K562 (cell line): ENCODE results near the gene GOLIM4. TPM values are rescaled to one million over a fixed set of nuclear protein-coding genes. Genes with fewer than 3 reads are reported as not detected.

Experiments
- ASH1L ChIP-seq: fragments of 450-650 bp; IDR thresholded peaks from 2 replicates; pipeline ENCODE4 v1.6.1; 2018; ENCODE audit warnings: borderline replicate concordance, mild to moderate bottlenecking, low read depth; ENCODE audit not compliant: partially characterized antibody
- ILF3 ChIP-seq: fragments of 450-650 bp; IDR thresholded peaks from 2 replicates; pipeline ENCODE4 v1.6.1; 2018; ENCODE audit warnings: antibody characterized with exemption, mild to moderate bottlenecking, moderate library complexity, borderline replicate concordance
- ILK ChIP-seq: fragments of 450-650 bp; IDR thresholded peaks from 2 replicates; pipeline ENCODE4 v1.6.1; 2016; ENCODE audit warnings: missing genetic modification characterization, low read depth, mild to moderate bottlenecking, missing compliant biosample characterization, moderate library complexity, borderline replicate concordance
- PTTG1 ChIP-seq: fragments of 450-650 bp; IDR thresholded peaks from 2 replicates; pipeline ENCODE4 v1.6.1; 2016; ENCODE audit warnings: low read depth, mild to moderate bottlenecking, missing genetic modification characterization, missing compliant biosample characterization
- TBP ChIP-seq: optimal IDR thresholded peaks from 2 replicates; pipeline ENCODE3; 2011; ENCODE audit warnings: low read depth, low read length, improper control_type of control experiment
- ZNF217 ChIP-seq: sonication (generic); formaldehyde crosslinking; IDR thresholded peaks from 2 replicates; pipeline ENCODE4 v1.8.0; 2022; ENCODE audit warnings: mild to moderate bottlenecking, missing genetic modification reagents
- ZNF316 ChIP-seq: fragments of 450-650 bp; IDR thresholded peaks from 2 replicates; pipeline ENCODE4 v1.6.1; 2016
- ZNF518B ChIP-seq: fragments of 250-450 bp; sonication (Bioruptor Pico); IDR thresholded peaks from 2 replicates; pipeline ENCODE4 v1.5.0; 2021; ENCODE audit warnings: mild to moderate bottlenecking, moderate library complexity
- ZNF584 ChIP-seq: fragments of 200-800 bp; sonication (Bioruptor generic); IDR thresholded peaks from 2 replicates; pipeline ENCODE4 v1.6.1; 2016; ENCODE audit warnings: low read depth, mild to moderate bottlenecking, missing genetic modification characterization, missing compliant biosample characterization
- polyA plus RNA-seq, 8 experiments: library from polyadenylated mRNA; depleted of rRNA in 4 of 8; stranded (reverse) in 5 of 8; unstranded in 3 of 8; fragments of >200 nt; fragmentation: Nextera tagmentation in 2 of 8; fragmentation: Illumina TruSeq in 1 of 8; extraction: Ambion mirVana in 2 of 8; extraction: Trizol in 1 of 8; gene quantifications; 2 replicates each; pipeline versions ENCODE4 v1.2.1 to v1.2.3, GENCODE V29; 2011 to 2014; ENCODE audit warnings: inconsistent platforms in 1 of 8, missing spikeins in 1 of 8
- total RNA-seq, 7 experiments: library from RNA; depleted of rRNA in 6 of 7; stranded (reverse); fragments of >200 nt in 6 of 7; fragmentation: Illumina TruSeq in 2 of 7; extraction: Trizol in 2 of 7; gene quantifications; 2 replicates each; pipeline versions ENCODE4 v1.2.1 to v1.2.3, GENCODE V29; 2011 to 2021; ENCODE audit warnings: low replicate concordance in 1 of 7
- TF ChIP-seq, protein P1 (sequence below): sonication (generic); formaldehyde crosslinking; IDR thresholded peaks from 2 replicates; pipeline ENCODE4 v1.8.0; 2022; ENCODE audit warnings: mild to moderate bottlenecking, missing genetic modification reagents
- TF ChIP-seq, protein P2 (sequence below): fragments of 450-650 bp; formaldehyde crosslinking; IDR thresholded peaks from 2 replicates; pipeline ENCODE4 v1.4.0; 2022; ENCODE audit warnings: missing genetic modification characterization
- TF ChIP-seq, protein P3 (sequence below): sonication (generic); formaldehyde crosslinking; IDR thresholded peaks from 2 replicates; pipeline ENCODE4 v1.8.0; 2023; ENCODE audit warnings: missing genetic modification reagents, mild to moderate bottlenecking, borderline replicate concordance

The GOLIM4 gene
- total and polyA plus RNA-seq, 9 of the 15 experiments (the other 6 are each of a cell fraction or from before 2014, with no cell fraction given), result 9.3 to 39.4 (median 31.0) TPM

GRCh38 chr3:168117853-168118313, 22.2 kb upstream of the GOLIM4 start (continued):
- TF ChIP-seq PTTG1 (tag) (no peak), ASH1L (no peak), ZNF217 (CRISPR knock-in tag) (no peak), ZNF518B (CRISPR knock-in tag) (no peak), ZNF316 (no peak), TBP (no peak), ZNF584 (CRISPR knock-in tag) (peak; percentile 58; the same call in 1 of the 2 replicates), ILF3 (no peak), ILK (tag) (no peak)
- TF ChIP-seq, protein P1, sequence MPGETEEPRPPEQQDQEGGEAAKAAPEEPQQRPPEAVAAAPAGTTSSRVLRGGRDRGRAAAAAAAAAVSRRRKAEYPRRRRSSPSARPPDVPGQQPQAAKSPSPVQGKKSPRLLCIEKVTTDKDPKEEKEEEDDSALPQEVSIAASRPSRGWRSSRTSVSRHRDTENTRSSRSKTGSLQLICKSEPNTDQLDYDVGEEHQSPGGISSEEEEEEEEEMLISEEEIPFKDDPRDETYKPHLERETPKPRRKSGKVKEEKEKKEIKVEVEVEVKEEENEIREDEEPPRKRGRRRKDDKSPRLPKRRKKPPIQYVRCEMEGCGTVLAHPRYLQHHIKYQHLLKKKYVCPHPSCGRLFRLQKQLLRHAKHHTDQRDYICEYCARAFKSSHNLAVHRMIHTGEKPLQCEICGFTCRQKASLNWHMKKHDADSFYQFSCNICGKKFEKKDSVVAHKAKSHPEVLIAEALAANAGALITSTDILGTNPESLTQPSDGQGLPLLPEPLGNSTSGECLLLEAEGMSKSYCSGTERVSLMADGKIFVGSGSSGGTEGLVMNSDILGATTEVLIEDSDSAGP (CRISPR knock-in tag), result no peak
- TF ChIP-seq, protein P2, sequence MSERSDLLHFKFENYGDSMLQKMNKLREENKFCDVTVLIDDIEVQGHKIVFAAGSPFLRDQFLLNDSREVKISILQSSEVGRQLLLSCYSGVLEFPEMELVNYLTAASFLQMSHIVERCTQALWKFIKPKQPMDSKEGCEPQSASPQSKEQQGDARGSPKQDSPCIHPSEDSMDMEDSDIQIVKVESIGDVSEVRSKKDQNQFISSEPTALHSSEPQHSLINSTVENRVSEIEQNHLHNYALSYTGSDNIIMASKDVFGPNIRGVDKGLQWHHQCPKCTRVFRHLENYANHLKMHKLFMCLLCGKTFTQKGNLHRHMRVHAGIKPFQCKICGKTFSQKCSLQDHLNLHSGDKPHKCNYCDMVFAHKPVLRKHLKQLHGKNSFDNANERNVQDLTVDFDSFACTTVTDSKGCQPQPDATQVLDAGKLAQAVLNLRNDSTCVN (CRISPR knock-in tag), result no peak
- TF ChIP-seq, protein P3, sequence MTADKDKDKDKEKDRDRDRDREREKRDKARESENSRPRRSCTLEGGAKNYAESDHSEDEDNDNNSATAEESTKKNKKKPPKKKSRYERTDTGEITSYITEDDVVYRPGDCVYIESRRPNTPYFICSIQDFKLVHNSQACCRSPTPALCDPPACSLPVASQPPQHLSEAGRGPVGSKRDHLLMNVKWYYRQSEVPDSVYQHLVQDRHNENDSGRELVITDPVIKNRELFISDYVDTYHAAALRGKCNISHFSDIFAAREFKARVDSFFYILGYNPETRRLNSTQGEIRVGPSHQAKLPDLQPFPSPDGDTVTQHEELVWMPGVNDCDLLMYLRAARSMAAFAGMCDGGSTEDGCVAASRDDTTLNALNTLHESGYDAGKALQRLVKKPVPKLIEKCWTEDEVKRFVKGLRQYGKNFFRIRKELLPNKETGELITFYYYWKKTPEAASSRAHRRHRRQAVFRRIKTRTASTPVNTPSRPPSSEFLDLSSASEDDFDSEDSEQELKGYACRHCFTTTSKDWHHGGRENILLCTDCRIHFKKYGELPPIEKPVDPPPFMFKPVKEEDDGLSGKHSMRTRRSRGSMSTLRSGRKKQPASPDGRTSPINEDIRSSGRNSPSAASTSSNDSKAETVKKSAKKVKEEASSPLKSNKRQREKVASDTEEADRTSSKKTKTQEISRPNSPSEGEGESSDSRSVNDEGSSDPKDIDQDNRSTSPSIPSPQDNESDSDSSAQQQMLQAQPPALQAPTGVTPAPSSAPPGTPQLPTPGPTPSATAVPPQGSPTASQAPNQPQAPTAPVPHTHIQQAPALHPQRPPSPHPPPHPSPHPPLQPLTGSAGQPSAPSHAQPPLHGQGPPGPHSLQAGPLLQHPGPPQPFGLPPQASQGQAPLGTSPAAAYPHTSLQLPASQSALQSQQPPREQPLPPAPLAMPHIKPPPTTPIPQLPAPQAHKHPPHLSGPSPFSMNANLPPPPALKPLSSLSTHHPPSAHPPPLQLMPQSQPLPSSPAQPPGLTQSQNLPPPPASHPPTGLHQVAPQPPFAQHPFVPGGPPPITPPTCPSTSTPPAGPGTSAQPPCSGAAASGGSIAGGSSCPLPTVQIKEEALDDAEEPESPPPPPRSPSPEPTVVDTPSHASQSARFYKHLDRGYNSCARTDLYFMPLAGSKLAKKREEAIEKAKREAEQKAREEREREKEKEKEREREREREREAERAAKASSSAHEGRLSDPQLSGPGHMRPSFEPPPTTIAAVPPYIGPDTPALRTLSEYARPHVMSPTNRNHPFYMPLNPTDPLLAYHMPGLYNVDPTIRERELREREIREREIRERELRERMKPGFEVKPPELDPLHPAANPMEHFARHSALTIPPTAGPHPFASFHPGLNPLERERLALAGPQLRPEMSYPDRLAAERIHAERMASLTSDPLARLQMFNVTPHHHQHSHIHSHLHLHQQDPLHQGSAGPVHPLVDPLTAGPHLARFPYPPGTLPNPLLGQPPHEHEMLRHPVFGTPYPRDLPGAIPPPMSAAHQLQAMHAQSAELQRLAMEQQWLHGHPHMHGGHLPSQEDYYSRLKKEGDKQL (CRISPR knock-in tag), result no peak
